HCT116 (cell line): Measurements from ENCODE around the gene HES1. TPM values are rescaled to one million over a fixed set of nuclear protein-coding genes. Genes with fewer than 3 reads are reported as not detected.

Source experiments
- ATAC-seq: fragments of 200-7000 bp; cut with Tn5 transposase; 2 replicates; pipeline ENCODE4 v1.9.1; 2020; ENCODE audit warnings: mild to moderate bottlenecking, moderate library complexity
- BruUV-seq: library from RNA; stranded (reverse); fragments of 400-500 nt; replicated peaks from 2 replicates; lab custom pipeline; 2021; lab: Mats Ljungman, UMichigan
- CTCF ChIA-PET: fragments of 300-600 bp; sonication (Branson Sonifier 250); formaldehyde crosslinking; loops from one replicate; lab custom pipeline; 2021; ENCODE audit warnings: antibody characterized with exemption; lab: Charles Lee
- POLR2A ChIA-PET: fragments of 300-600, 350-600 bp; sonication (Branson Sonifier 250); formaldehyde crosslinking; loops from one replicate; lab custom pipeline; 2021; ENCODE audit warnings: antibody characterized with exemption; lab: Charles Lee
- RAD21 ChIA-PET, 2 experiments: fragments of 300-600 bp; sonication (Branson Sonifier 250); formaldehyde crosslinking; loops; one replicate each; lab custom pipeline; 2023; ENCODE audit warnings: low total read pairs in 2 of 2; ENCODE audit not compliant: uncharacterized antibody in 2 of 2, unreplicated experiment in 2 of 2, low non-redundant PET in 1 of 2; lab: Charles Lee
- DNase-seq: peaks from one replicate; pipeline ENCODE4 v3.0.0-alpha.2; 2010; ENCODE audit warnings: low read depth, low spot score
- H2AFZ ChIP-seq: fragments of 200-600 bp; shearing (Covaris generic), sonication (generic); 2 replicates; pipeline ENCODE4 v1.6.1; 2017; ENCODE audit warnings: low read depth, mixed run types, mixed read lengths, antibody characterized with exemption, low read length; ENCODE audit not compliant: poor library complexity, severe bottlenecking
- H3K27ac ChIP-seq: 2 replicates; pipeline ENCODE4 v1.5.1; 2012; ENCODE audit warnings: low read depth, low read length
- H3K27me3 ChIP-seq: fragments of 200-600 bp; sonication (generic); 2 replicates; pipeline ENCODE4 v1.6.1; 2016; ENCODE audit warnings: mixed run types, low read length, mixed read lengths; ENCODE audit not compliant: insufficient read depth
- H3K36me3 ChIP-seq, 2 experiments: fragments of 200-500 bp in 1 of 2; fragments of 200-600 bp in 1 of 2; sonication (Bioruptor generic) in 1 of 2; sonication (generic) in 1 of 2; 2 replicates each; pipeline versions ENCODE4 v1.5.1 to v1.6.1; 2014 to 2016; ENCODE audit warnings: low read length in 2 of 2, inconsistent platforms in 1 of 2, mixed read lengths in 1 of 2, mixed run types in 1 of 2; ENCODE audit not compliant: insufficient read depth in 2 of 2, control insufficient read depth in 1 of 2
- H3K4me1 ChIP-seq, 2 experiments: fragments of 200-600 bp in 1 of 2; sonication (generic) in 1 of 2; 2 replicates each; pipeline versions ENCODE4 v1.5.1 to v1.6.1; 2012 to 2017; ENCODE audit warnings: low read length in 2 of 2, inconsistent platforms in 1 of 2, mild to moderate bottlenecking in 1 of 2, mixed read lengths in 1 of 2, mixed run types in 1 of 2, moderate library complexity in 1 of 2; ENCODE audit not compliant: insufficient read depth in 2 of 2, control insufficient read depth in 1 of 2
- H3K4me2 ChIP-seq: fragments of 200-600 bp; sonication (generic); 2 replicates; pipeline ENCODE4 v1.6.1; 2017; ENCODE audit warnings: mixed run types, low read length, mixed read lengths
- H3K4me3 ChIP-seq, 2 experiments: fragments of 200-600 bp in 1 of 2; sonication (generic) in 1 of 2; replicated peaks in 1 of 2; 2 replicates each; pipeline ENCODE4 v1.5.1; 2011 to 2016; ENCODE audit warnings: low read length in 2 of 2, control low read depth in 1 of 2, low read depth in 1 of 2, mild to moderate bottlenecking in 1 of 2, mixed read lengths in 1 of 2, mixed run types in 1 of 2
- H3K79me2 ChIP-seq: fragments of 200-600 bp; sonication (generic); 2 replicates; pipeline ENCODE4 v1.6.1; 2017; ENCODE audit warnings: mild to moderate bottlenecking, mixed run types, low read length, moderate library complexity, mixed read lengths; ENCODE audit not compliant: insufficient read depth
- H3K9ac ChIP-seq: fragments of 200-600 bp; sonication (generic); 2 replicates; pipeline ENCODE4 v1.6.1; 2016; ENCODE audit warnings: low read length, mixed read lengths
- H3K9me2 ChIP-seq: fragments of 200-600 bp; sonication (generic), shearing (Covaris generic); 2 replicates; pipeline ENCODE4 v1.6.1; 2017; ENCODE audit warnings: mixed run types, mild to moderate bottlenecking, moderate library complexity; ENCODE audit not compliant: insufficient read depth
- H3K9me3 ChIP-seq, 2 experiments: fragments of 200-500 bp in 1 of 2; fragments of 200-600 bp in 1 of 2; sonication (Bioruptor generic) in 1 of 2; sonication (generic) in 1 of 2; 2 replicates each; pipeline ENCODE4 v1.6.1; 2014 to 2017; ENCODE audit warnings: low read length in 2 of 2, mixed read lengths in 2 of 2, inconsistent platforms in 1 of 2, low read depth in 1 of 2, mild to moderate bottlenecking in 1 of 2, mixed run types in 1 of 2, moderate library complexity in 1 of 2; ENCODE audit not compliant: control insufficient read depth in 1 of 2, insufficient read depth in 1 of 2
- H4K20me1 ChIP-seq: fragments of 200-600 bp; sonication (generic), shearing (Covaris generic); 2 replicates; pipeline ENCODE4 v1.6.1; 2017; ENCODE audit warnings: mixed run types, mild to moderate bottlenecking, moderate library complexity; ENCODE audit not compliant: insufficient read depth
- CEBPB ChIP-seq: IDR thresholded peaks from 2 replicates; pipeline ENCODE4 v1.6.1; 2012; ENCODE audit warnings: low read depth
- EGR1 ChIP-seq: IDR thresholded peaks from 2 replicates; pipeline ENCODE4 v1.6.1; 2012; ENCODE audit warnings: low read depth
- ELF1 ChIP-seq: IDR thresholded peaks from 2 replicates; pipeline ENCODE4 v1.6.1; 2012; ENCODE audit warnings: low read depth, borderline replicate concordance
- EZH2 ChIP-seq: fragments of 200-600 bp; sonication (generic); IDR thresholded peaks from 2 replicates; pipeline ENCODE4 v1.6.1; 2017; ENCODE audit warnings: antibody characterized with exemption, mixed run types
- EZH2phosphoT487 ChIP-seq: fragments of 200-600 bp; IDR thresholded peaks from 2 replicates; pipeline ENCODE4 v1.6.1; 2018; ENCODE audit warnings: antibody characterized with exemption, borderline replicate concordance
- FOSL1 ChIP-seq: IDR thresholded peaks from 2 replicates; pipeline ENCODE4 v1.6.1; 2012; ENCODE audit warnings: low read depth
- JUND ChIP-seq: IDR thresholded peaks from 2 replicates; pipeline ENCODE4 v1.6.1; 2012
- POLR2AphosphoS5 ChIP-seq: IDR thresholded peaks from 2 replicates; pipeline ENCODE4 v1.6.1; 2011; ENCODE audit warnings: mild to moderate bottlenecking, low read depth, low read length, moderate library complexity
- SIN3A ChIP-seq: IDR thresholded peaks from 2 replicates; pipeline ENCODE4 v1.6.1; 2012; ENCODE audit warnings: low read depth
- SP1 ChIP-seq: IDR thresholded peaks from 2 replicates; pipeline ENCODE4 v1.6.1; 2012; ENCODE audit warnings: low read depth
- SRF ChIP-seq: IDR thresholded peaks from 2 replicates; pipeline ENCODE4 v1.6.1; 2012; ENCODE audit warnings: low read depth
- ZFX ChIP-seq: fragments of 450-650 bp; IDR thresholded peaks from 2 replicates; pipeline ENCODE4 v1.6.1; 2017
- ZNF274 ChIP-seq: fragments of 200-500 bp; sonication (Bioruptor generic); IDR thresholded peaks from 2 replicates; pipeline ENCODE4 v1.6.1; 2014; ENCODE audit warnings: mild to moderate bottlenecking, low read depth, low read length, inconsistent platforms
- intact Hi-C: fragments of 100-400 bp; cut with micrococcal nuclease; formaldehyde crosslinking; loops from 2 replicates; pipeline ENCODE4 v1.10.0; 2022
- total RNA-seq: library from RNA; stranded (reverse); gene quantifications from one replicate; pipeline ENCODE4 v1.2.1, GENCODE V29; 2021; ENCODE audit not compliant: unreplicated experiment
- TF ChIP-seq, protein P1 (sequence below), 3 experiments: fragments of 200-600 bp in 1 of 3; sonication (generic) in 1 of 3; IDR thresholded peaks in 2 of 3; conservative IDR thresholded peaks in 1 of 3; 2 replicates each; pipeline ENCODE4 v1.5.1; 2012 to 2017; ENCODE audit warnings: low read depth in 2 of 3, low read length in 2 of 3, antibody characterized with exemption in 1 of 3, borderline replicate concordance in 1 of 3, control low read depth in 1 of 3, mild to moderate bottlenecking in 1 of 3, mixed read lengths in 1 of 3, mixed run types in 1 of 3, moderate library complexity in 1 of 3; ENCODE audit not compliant: insufficient read depth in 1 of 3

Gene HES1
- total RNA-seq, 1 experiment from 2014 or later: 32.9 TPM

GRCh38 chr3:194130188-194130587, 5.8 kb upstream of the HES1 start:
- intact Hi-C loops: loop anchor here (10.0 kb wide), 1 partner anchor 525 kb away; no protein-coding TSS in a partner anchor
- no peak overlapping the region for H3K4me2 ChIP-seq
- H3K27me3 ChIP-seq: peaks cover 25% of the 10 kb centered on the region; the same call in 1 of the 2 replicates
- H3K79me2 ChIP-seq: no peaks in the 10 kb centered on the region
- no peak for DNase-seq
- POLR2A ChIA-PET: no interaction called here
- BruUV-seq: no TSS peak
- no peak overlapping the region for H2AFZ ChIP-seq
- RAD21 ChIA-PET: no interaction called here
- H3K9ac ChIP-seq: no peak overlapping the region
- H4K20me1 ChIP-seq: no peaks in the 10 kb centered on the region
- no peak overlapping the region for H3K27ac ChIP-seq
- H3K36me3 ChIP-seq: no peaks in the 10 kb centered on the region
- H3K4me3 ChIP-seq: no peak overlapping the region
- H3K9me2 ChIP-seq: no peaks in the 10 kb centered on the region
- CTCF ChIA-PET: interaction anchor here (1.0 kb wide), 1 partner anchor 185 kb away, joined by 3 read pairs; no protein-coding TSS in a partner anchor
- H3K4me1 ChIP-seq: peaks cover 20 to 43% of the 10 kb centered on the region in 2 experiments
- TF ChIP-seq ZFX (no peak), JUND (no peak), ELF1 (no peak), SP1 (no peak), EGR1 (no peak), CEBPB (no peak), SRF (no peak), SIN3A (no peak), ZNF274 (no peak), POLR2AphosphoS5 (no peak), EZH2 (no peak), EZH2phosphoT487 (no peak), FOSL1 (no peak)
- TF ChIP-seq, protein P1, sequence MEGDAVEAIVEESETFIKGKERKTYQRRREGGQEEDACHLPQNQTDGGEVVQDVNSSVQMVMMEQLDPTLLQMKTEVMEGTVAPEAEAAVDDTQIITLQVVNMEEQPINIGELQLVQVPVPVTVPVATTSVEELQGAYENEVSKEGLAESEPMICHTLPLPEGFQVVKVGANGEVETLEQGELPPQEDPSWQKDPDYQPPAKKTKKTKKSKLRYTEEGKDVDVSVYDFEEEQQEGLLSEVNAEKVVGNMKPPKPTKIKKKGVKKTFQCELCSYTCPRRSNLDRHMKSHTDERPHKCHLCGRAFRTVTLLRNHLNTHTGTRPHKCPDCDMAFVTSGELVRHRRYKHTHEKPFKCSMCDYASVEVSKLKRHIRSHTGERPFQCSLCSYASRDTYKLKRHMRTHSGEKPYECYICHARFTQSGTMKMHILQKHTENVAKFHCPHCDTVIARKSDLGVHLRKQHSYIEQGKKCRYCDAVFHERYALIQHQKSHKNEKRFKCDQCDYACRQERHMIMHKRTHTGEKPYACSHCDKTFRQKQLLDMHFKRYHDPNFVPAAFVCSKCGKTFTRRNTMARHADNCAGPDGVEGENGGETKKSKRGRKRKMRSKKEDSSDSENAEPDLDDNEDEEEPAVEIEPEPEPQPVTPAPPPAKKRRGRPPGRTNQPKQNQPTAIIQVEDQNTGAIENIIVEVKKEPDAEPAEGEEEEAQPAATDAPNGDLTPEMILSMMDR (IDR thresholded peaks at IDR 0.05 in 2 of 3, conservative IDR thresholded peaks at IDR 0.05 in 1 of 3; ENCODE audit: borderline replicate concordance in 1 of 3, insufficient read depth in 1 of 3, low read depth in 2 of 3, low read length in 2 of 3): no peak
- TF ChIP-seq, all 23 proteins: peak for 0
- H3K9me3 ChIP-seq: no peaks in the 10 kb centered on the region
- ATAC-seq: no peak
